ENCODE results near the gene ST6GALNAC3. TPM values are rescaled to one million over a fixed set of nuclear protein-coding genes. Genes with fewer than 3 reads are reported as not detected.

ST6GALNAC3 gene
- total RNA-seq, 1 experiment from 2014 or later, result 0.03 TPM

- TF ChIP-seq POLR2AphosphoS5 (IDR thresholded peaks at IDR 0.05; ENCODE audit: low read depth, low read length) (no peak), REST (IDR thresholded peaks at IDR 0.05; ENCODE audit: insufficient read depth in 1 of 2, low read depth in 2 of 2, low read length in 1 of 2) (no peak), SIN3A (IDR thresholded peaks at IDR 0.05; ENCODE audit: borderline replicate concordance, insufficient read depth, low read depth, low read length) (no peak), CTCF (IDR thresholded peaks at IDR 0.05) (no peak), TCF7L2 (IDR thresholded peaks at IDR 0.05; ENCODE audit: low read depth, low read length) (no peak)
- POLR2A ChIA-PET, result no interaction called here
- no peak for ATAC-seq
- H3K4me3 ChIP-seq (ENCODE audit: low read depth in 2 of 2, low read length in 2 of 2), result no peak overlapping the region
- no peak for DNase-seq (ENCODE audit: low read depth, low spot score)
- intact Hi-C loops (cut with micrococcal nuclease; ENCODE audit: unreplicated experiment), result no loop called here
- BruUV-seq (replicated peaks), result no TSS peak
- CTCF ChIA-PET, result no interaction called here
- H3K9me3 ChIP-seq (ENCODE audit: control insufficient read depth, insufficient read depth, low read depth, low read length), result no peaks in the 10 kb centered on the region
- no peaks in the 10 kb centered on the region for H3K4me1 ChIP-seq (ENCODE audit: control insufficient read depth, insufficient read depth, low read length)
- no peak overlapping the region for H3K27ac ChIP-seq (ENCODE audit: low read length)
- in situ Hi-C loops (cut with HindIII; ENCODE audit: low pct_unique_long_range_greater_than_20kb, low sequenced_read_pairs), result no loop called here
- H3K36me3 ChIP-seq (ENCODE audit: control insufficient read depth, insufficient read depth, low read length), result no peaks in the 10 kb centered on the region
- H3K27me3 ChIP-seq (ENCODE audit: control insufficient read depth, insufficient read depth, low read length), result no peaks in the 10 kb centered on the region
Observed at GRCh38 chr1:76477156-76477555, 402.6 kb downstream of the ST6GALNAC3 start.

GRCh38 chr1:76480827-76481226 lies 406.3 kb downstream of the ST6GALNAC3 start:
- Histone ChIP-seq H3K27ac (ENCODE audit: low read length) (no peak overlapping the region), H3K9me3 (ENCODE audit: control insufficient read depth, insufficient read depth, low read depth, low read length) (no peaks in the 10 kb centered on the region), H3K27me3 (ENCODE audit: control insufficient read depth, insufficient read depth, low read length) (no peaks in the 10 kb centered on the region), H3K36me3 (ENCODE audit: control insufficient read depth, insufficient read depth, low read length) (no peaks in the 10 kb centered on the region), H3K4me3 (ENCODE audit: low read depth in 2 of 2, low read length in 2 of 2) (no peak overlapping the region), H3K4me1 (ENCODE audit: control insufficient read depth, insufficient read depth, low read length) (no peaks in the 10 kb centered on the region)
- no peak for TF ChIP-seq CTCF (IDR thresholded peaks at IDR 0.05)
- TF ChIP-seq REST (IDR thresholded peaks at IDR 0.05; ENCODE audit: insufficient read depth in 1 of 2, low read depth in 2 of 2, low read length in 1 of 2), result no peak
- TF ChIP-seq TCF7L2 (IDR thresholded peaks at IDR 0.05; ENCODE audit: low read depth, low read length), result no peak
- TF ChIP-seq SIN3A (IDR thresholded peaks at IDR 0.05; ENCODE audit: borderline replicate concordance, insufficient read depth, low read depth, low read length), result no peak
- TF ChIP-seq POLR2AphosphoS5 (IDR thresholded peaks at IDR 0.05; ENCODE audit: low read depth, low read length), result no peak
- in situ Hi-C loops (cut with HindIII; ENCODE audit: low pct_unique_long_range_greater_than_20kb, low sequenced_read_pairs) (no loop called here), intact Hi-C loops (cut with micrococcal nuclease; ENCODE audit: unreplicated experiment) (no loop called here)
- ChIA-PET CTCF (no interaction called here), POLR2A (no interaction called here)
- ATAC-seq (no peak), DNase-seq (ENCODE audit: low read depth, low spot score) (no peak)
- BruUV-seq (replicated peaks), result no TSS peak
